GM19463 (cell line): Measurements from ENCODE around the gene SPIN1.

ENCODE experiments used
- ATAC-seq: cut with Tn5 transposase; IDR thresholded peaks from one replicate; pipeline ENCODE4 v1.9.1; 2021; ENCODE audit warnings: mild to moderate bottlenecking, moderate library complexity; ENCODE audit not compliant: unreplicated experiment

The SPIN1 gene

DNA sequence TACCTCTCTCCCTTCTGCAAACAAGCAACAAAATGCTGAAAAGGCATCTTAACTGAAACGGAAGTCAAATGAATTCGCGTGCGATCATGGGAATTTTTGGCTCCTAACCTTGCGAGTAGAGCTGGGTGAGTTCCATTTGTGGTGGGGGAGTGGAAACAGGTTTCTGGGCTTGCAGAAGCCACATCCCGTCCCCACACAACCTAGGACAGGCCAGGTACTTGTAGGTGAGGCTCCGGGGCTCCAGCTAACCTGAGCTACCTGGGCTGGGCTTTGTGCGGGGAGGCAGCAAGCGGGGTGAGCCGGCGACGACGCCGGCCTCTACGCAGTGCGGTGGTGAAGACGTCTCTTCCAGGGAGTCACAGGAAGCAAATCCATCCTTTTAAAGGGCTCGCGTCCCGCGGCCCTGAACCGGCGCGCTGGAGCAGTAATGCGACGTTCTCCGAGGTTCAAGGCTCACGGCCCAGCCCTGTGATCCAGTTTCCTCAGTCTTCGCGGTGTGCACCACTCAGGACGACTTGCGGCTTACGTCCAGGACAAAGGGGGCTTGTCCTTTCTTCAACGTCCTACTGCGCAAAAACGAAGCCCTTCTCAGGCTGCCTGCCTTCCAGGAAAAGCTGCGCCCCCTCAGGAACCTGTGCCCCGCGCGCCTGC is 567 bp upstream of the SPIN1 start:
- peak; percentile 6 for ATAC-seq

- peak; percentile 23 for ATAC-seq
Measured at GRCh38 chr9:88388886-88389605, 802 bp downstream of the SPIN1 start.

- ATAC-seq, result no peak
Measured at GRCh38 chr9:88390371-88390990, 2.2 kb downstream of the SPIN1 start.

GRCh38 chr9:88391236-88391635 is 3.0 kb downstream of the SPIN1 start:
- no peak for ATAC-seq

DNA sequence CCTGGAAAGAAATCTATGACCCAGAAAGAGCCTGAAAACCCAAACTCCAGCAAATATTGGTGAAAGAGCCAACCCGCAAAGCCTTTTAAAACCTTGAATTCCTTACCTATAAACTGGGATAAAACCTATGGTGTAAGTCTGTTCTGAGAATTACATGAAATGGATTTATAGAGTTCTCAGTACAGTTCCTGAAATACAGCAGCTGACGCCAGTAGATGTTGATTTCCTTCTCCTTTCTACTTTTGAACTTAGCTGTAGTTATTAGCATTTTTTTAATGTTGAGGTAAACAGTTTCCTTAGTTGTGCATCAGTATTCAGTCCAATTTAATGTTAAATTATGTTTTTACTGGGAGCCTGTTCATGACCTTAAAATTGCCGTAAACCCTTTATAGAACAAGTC is 3.7 kb downstream of the SPIN1 start:
- ATAC-seq, result no peak

DNA sequence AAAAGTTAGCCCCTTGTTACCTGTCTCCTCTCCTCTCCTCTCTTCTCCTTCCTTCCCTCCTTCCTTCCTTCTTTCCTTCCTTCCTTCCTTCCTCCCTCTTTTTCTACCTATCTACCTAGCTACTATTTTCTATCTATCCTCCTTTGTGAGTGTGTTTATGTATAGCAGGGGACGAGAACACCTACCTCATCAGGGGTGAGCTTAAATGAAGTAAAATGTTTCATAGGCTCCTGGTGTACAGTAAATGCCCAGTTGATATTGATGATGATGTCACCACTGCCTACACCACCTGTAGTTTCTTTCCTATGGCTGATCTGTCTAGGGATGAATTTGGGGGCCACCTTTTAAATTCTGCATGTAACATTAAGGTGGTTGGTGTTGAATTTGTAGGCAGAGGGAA is 4.3 kb downstream of the SPIN1 start:
- ATAC-seq, result no peak

- ATAC-seq, result no peak
Measured at GRCh38 chr9:88396836-88397577, 8.8 kb downstream of the SPIN1 start.

DNA sequence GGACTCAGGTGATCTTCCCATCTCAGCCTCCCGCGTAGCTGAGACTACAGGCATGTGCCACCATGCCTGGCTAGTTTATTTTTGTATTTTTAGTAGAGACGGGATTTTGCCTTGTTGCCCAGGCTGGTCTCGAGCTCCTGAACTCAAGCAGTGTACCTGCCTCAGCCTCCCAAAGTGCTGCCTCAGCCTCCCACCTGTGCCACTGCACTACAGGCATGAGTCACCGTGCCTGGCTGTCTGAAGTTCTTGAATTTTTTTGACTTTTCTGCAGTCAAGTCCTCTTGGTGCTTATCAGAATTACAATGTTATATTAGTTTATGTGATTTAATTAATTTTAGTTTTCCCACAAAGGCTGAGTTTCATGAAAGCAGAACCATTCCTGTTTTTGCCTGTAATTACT is 9.8 kb downstream of the SPIN1 start:
- no peak for ATAC-seq

DNA sequence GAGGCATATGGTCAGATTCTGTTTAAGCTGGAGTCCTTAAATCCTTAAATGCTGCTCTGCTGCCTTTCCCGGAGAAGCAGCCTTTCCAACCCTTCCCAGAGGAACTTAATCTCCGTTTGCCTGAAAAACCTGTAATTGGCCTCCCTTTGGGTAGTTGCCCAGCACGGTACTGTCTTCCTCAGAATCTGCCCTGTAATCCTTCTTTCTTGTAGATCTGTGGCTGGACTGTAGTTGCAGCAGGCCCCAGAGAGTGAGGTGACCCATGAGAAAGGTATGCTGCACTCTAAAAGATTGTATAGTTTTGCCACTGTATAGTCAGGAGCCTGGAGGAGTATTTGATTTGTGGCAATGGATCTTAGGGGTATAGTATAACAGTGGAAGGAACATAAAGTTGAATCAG is 11.7 kb downstream of the SPIN1 start:
- no peak for ATAC-seq

DNA sequence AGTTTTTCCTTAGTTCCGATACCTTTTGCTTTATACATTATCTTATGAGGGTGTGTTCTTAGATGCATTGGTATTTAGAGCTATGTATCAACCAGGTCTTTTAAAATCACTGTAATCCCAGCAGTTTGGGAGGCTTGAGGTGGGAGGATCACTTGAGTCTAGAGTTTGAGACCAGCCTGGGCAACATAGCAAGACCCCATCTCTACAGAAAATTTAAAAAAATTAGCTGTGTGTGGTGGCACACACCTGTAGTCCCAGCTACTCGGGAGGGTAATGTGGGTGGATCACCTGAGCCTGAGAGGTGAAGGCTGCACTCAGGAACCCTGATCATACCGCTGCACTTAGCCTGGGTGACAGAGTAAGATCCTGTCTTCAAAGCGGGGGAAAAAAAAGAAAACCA is 15.1 kb downstream of the SPIN1 start:
- no peak for ATAC-seq

GRCh38 chr9:88406051-88406450 is 17.8 kb downstream of the SPIN1 start:
- ATAC-seq, result no peak

DNA sequence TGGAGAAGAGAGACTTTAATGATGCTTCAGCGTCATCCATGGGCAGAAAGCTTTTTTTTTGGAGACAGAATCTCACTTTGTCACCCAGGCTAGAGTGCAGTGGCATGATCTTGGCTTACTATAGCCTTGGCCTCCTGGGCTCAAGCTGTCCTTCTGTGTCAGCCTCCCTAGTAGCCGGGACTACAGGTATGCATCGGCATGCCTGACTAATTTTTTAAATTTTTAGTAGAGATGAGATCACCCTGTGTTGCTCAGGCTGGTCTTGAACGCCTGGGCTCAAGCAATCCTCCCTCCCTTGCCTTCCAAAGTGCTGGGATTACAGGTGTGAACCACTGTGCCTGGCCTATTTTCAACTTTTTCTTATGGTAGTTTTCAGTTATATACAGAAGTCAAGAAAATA is 23.2 kb downstream of the SPIN1 start:
- no peak for ATAC-seq

GRCh38 chr9:88414298-88414697 is 26.1 kb downstream of the SPIN1 start:
- ATAC-seq, result no peak

DNA sequence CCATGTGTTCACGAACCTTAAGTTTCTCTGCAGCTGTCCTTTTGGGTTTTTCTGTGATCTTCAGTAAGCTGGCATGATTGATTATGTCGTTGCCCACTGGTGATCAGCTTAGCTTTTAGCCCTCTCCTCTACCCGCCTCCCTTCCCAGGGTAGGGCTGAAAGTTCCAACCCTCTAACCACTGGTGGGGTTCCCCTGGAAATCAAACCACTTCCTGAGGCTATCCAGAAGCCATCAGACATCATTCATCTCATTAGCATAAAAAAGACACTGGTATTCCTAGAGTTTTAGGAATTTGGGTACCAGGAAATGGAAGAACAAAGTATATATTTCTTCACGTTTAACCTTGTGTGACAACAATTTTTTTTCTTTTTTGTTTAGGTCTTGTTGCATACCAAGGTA is 29.8 kb downstream of the SPIN1 start:
- ATAC-seq, result no peak

- ATAC-seq, result no peak
Measured at GRCh38 chr9:88418715-88419540, 30.7 kb downstream of the SPIN1 start.

DNA sequence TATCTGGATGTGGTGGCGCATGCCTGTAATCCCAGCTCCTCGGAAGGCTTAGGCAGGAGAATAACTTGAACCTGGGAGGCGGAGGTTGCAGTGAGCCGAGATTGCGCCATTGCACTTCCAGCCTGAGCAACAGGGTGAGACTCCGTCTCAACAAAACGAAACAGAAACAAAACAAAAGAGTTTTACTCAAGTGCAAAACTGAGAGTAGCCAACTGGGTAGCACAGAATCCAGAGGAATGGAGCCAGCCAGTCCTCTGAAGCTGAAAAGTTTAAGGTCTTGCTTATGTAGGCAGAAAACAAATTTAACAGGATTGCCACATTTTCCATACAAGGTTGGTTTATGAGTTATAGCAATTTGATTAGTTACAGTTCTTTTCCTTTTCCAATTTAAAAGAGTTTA is 32.0 kb downstream of the SPIN1 start:
- ATAC-seq, result no peak

GRCh38 chr9:88421348-88421747 is 33.1 kb downstream of the SPIN1 start:
- ATAC-seq, result no peak

- ATAC-seq, result no peak
Measured at GRCh38 chr9:88425538-88425950, 37.3 kb downstream of the SPIN1 start.

GRCh38 chr9:88426651-88427050 is 38.4 kb downstream of the SPIN1 start:
- no peak for ATAC-seq

DNA sequence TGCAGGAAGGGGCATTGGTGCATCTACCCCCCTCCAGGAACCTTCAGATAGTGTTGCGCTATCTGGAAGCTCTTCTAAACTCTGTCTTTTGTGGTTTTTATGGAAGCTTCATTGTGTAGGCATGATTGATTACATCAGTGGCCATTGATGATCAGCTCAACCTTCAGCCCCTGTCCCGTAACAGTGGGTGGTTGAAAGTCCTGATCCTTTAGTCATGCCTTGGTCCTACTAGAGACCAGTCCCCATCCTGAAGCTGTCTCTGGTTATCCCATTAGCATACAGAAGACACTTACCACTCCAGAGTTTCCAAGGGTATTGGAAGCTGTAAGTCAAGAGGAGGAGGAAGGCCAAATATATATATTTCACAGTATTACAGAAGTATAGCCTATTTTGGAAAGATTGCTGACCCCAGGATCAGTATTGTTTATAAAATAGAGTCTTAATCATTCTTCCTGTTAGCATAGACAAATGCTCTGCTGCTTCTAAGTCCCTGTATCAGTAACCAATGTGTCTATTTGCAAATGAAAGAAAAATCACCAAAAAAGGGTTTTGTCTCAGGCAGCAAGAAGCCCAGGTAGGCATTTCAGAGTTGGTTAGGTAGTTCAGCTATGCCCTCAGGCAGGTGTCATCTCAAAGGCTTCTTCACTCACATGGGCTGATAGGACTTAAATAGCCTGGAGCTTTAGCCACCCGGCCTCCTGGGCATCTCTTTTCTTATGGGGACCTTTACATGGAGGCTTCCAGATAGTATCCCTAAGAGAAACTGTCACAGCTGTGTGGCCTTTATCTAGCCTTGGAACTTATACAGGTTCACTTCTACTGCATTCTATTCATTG is 41.6 kb downstream of the SPIN1 start:
- no peak for ATAC-seq
